CD4-positive, alpha-beta memory T cell (primary cell): ENCODE results near the gene PLA2G2F. TPM values are rescaled to one million over a fixed set of nuclear protein-coding genes. Genes with fewer than 3 reads are reported as not detected.

ENCODE experiments used
- CTCF ChIA-PET: fragments of 350-600 bp; sonication (Branson Sonifier 250); formaldehyde crosslinking; loops from one replicate; lab custom pipeline; 2021; ENCODE audit warnings: inconsistent platforms; ENCODE audit not compliant: partially characterized antibody; lab: Charles Lee
- POLR2A ChIA-PET: fragments of 350-600 bp; sonication (Branson Sonifier 250); formaldehyde crosslinking; loops from one replicate; lab custom pipeline; 2021; ENCODE audit not compliant: partially characterized antibody; lab: Charles Lee
- DNase-seq, 5 donors: peaks; one replicate each; pipeline versions ENCODE4 v3.0.0 to v3.0.0-alpha.2; 2020 to 2022; ENCODE audit warnings: mixed read lengths in 1 of 5
- H3K27ac ChIP-seq: one replicate; pipeline ENCODE4 v1.7.0; 2013; ENCODE audit warnings: low read depth, low read length
- H3K27me3 ChIP-seq: 2 replicates; pipeline ENCODE4 v1.7.0; 2013; ENCODE audit warnings: mild to moderate bottlenecking, low read length, moderate library complexity; ENCODE audit not compliant: insufficient read depth
- H3K36me3 ChIP-seq: 2 replicates; pipeline ENCODE4 v1.7.0; 2013; ENCODE audit warnings: mild to moderate bottlenecking, low read length, moderate library complexity; ENCODE audit not compliant: insufficient read depth
- H3K4me1 ChIP-seq: 2 replicates; pipeline ENCODE4 v1.7.0; 2013; ENCODE audit warnings: mild to moderate bottlenecking, low read length, moderate library complexity; ENCODE audit not compliant: insufficient read depth
- H3K4me3 ChIP-seq, 2 donors: one replicate each; pipeline ENCODE4 v1.7.0; 2013; ENCODE audit warnings: low read length in 2 of 2, mild to moderate bottlenecking in 1 of 2
- H3K9me3 ChIP-seq, 2 donors: one replicate each; pipeline ENCODE4 v1.7.0; 2013; ENCODE audit warnings: low read length in 2 of 2, control low read depth in 1 of 2; ENCODE audit not compliant: control insufficient read depth in 1 of 2
- H3K27ac Mint-ChIP-seq, 7 donors: one replicate each; pipeline ENCODE4 v1.8.0; 2020 to 2021; ENCODE audit warnings: mixed read lengths in 7 of 7, mild to moderate bottlenecking in 6 of 7, inconsistent platforms in 3 of 7, moderate library complexity in 3 of 7
- H3K27me3 Mint-ChIP-seq, 2 donors: one replicate each; pipeline ENCODE4 v1.8.0; 2020 to 2021; ENCODE audit warnings: mixed read lengths in 2 of 2
- H3K36me3 Mint-ChIP-seq, 2 donors: one replicate each; pipeline ENCODE4 v1.8.0; 2020 to 2021; ENCODE audit warnings: mixed read lengths in 2 of 2, inconsistent platforms in 1 of 2, mild to moderate bottlenecking in 1 of 2
- H3K4me1 Mint-ChIP-seq, 4 donors: one replicate each; pipeline ENCODE4 v1.8.0; 2020 to 2021; ENCODE audit warnings: mixed read lengths in 4 of 4, mild to moderate bottlenecking in 1 of 4
- H3K4me3 Mint-ChIP-seq, 8 donors: one replicate each; pipeline ENCODE4 v1.8.0; 2020 to 2021; ENCODE audit warnings: mixed read lengths in 8 of 8, mild to moderate bottlenecking in 7 of 8, moderate library complexity in 6 of 8, inconsistent platforms in 3 of 8
- H3K9me3 Mint-ChIP-seq, 8 donors: one replicate each; pipeline ENCODE4 v1.8.0; 2020 to 2021; ENCODE audit warnings: mixed read lengths in 8 of 8, mild to moderate bottlenecking in 5 of 8, inconsistent platforms in 3 of 8, moderate library complexity in 1 of 8
- intact Hi-C: fragments of 100-400 bp; cut with micrococcal nuclease; formaldehyde crosslinking; loops from one replicate; pipeline ENCODE4 v1.15.1; 2023
- polyA plus RNA-seq, 2 donors: library from polyadenylated mRNA; unstranded; fragments of 300-500 nt; fragmentation: Illumina TruSeq; gene quantifications; one replicate each; pipeline ENCODE4 v1.2.3, GENCODE V29; 2021
- total RNA-seq, 2 experiments: library from RNA; stranded (reverse); gene quantifications; one replicate each; pipeline ENCODE4 v1.2.3, GENCODE V29; 2021

The PLA2G2F gene
- total and polyA plus RNA-seq, 4 experiments from 2014 or later, result not detected

DNA sequence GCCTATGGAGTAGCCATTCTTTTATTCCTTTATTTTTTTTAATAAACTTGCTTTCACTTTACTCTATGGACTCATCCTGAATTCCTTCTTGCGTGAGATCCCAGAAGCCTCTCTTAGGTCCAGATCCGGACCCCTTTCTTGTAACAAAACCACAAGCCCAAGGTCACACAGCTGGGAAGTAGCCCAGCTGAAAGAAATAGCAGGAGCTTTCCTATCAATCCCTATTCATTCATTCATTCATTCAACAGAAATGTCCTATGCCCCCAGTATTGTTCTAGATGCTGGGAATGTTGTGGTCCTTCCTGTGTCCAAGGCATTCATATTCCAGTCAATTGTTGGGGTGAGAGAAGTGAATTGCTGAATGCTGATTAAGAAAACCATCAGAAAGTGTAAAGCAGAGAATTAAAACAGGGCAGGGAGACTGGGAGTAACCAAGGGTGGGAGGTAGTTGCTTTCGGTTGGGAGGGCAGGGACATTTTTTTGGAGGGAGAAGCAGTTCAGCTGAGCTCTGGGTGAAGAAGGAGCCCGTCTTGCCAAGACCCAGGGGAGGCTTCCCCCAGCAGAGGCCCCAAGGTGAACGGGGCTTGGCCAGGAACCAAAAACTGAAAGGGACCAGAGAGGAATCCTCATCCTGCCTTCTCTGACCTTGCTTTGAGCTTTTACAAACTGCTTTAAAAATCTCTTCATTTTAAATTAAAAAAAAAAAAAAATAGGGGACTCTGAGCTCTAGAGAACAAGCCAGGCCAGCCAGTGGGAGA is 30.6 kb upstream of the PLA2G2F start:
- Histone ChIP-seq H3K36me3 (no peaks in the 10 kb centered on the region), H3K4me1 (no peaks in the 10 kb centered on the region), H3K27me3 (no peaks in the 10 kb centered on the region), H3K27ac (no peak overlapping the region), H3K4me3 (no peak overlapping the region), H3K9me3 (no peaks in the 10 kb centered on the region)
- POLR2A ChIA-PET, result no interaction called here
- peaks cover 3 to 6% of the 10 kb centered on the region in 2 donors for H3K27me3 Mint-ChIP-seq
- H3K4me1 Mint-ChIP-seq, result no peaks in the 10 kb centered on the region
- CTCF ChIA-PET, result interaction anchor here (0.7 kb wide), 1 partner anchor 511 kb away, joined by 3 read pairs; no protein-coding TSS in a partner anchor
- DNase-seq, result no peak
- no peak overlapping the region for H3K4me3 Mint-ChIP-seq
- no peak overlapping the region for H3K27ac Mint-ChIP-seq
- no peaks in the 10 kb centered on the region for H3K36me3 Mint-ChIP-seq
- intact Hi-C loops, result no loop called here
- H3K9me3 Mint-ChIP-seq, result peaks cover 0 to 3% (median 0%) of the 10 kb centered on the region in 8 donors

DNA sequence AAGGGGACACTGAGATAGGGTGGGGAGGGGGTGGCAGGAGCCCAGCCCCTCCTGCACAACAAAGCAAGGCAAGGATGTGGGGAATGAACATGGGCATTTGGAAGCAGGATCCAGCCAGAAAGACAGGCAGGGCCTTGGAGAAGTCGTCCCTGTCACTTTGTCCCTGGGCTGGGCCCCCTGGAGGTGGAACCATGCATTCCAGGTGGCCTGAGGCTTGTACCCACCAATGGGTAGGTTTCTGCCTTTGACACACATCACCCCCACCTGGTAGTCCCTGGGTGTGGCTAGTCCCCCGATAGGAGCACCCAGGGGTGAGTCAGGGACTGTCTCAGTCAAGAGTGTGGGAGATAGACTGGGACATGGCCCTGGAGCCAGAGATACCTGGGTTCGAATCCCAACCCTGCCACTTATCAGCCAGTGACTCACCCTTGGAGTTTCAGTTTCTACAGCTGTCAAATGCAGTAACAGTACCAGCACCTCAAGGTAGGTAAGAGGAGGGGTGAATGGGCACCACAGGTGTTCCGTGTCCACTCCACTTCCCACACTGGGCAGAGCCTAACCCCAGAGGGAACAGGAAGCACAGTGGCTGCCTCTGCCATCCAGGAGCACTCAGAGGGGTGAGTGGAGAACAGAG is 29.8 kb upstream of the PLA2G2F start:
- Histone ChIP-seq H3K4me3 (no peak overlapping the region), H3K27ac (no peak overlapping the region), H3K4me1 (no peaks in the 10 kb centered on the region), H3K27me3 (no peaks in the 10 kb centered on the region), H3K9me3 (no peaks in the 10 kb centered on the region), H3K36me3 (no peaks in the 10 kb centered on the region)
- ChIA-PET CTCF (no interaction called here), POLR2A (no interaction called here)
- Mint-ChIP-seq H3K9me3 (peaks cover 0 to 3% (median 0%) of the 10 kb centered on the region in 8 donors), H3K4me3 (no peak overlapping the region), H3K27me3 (peaks cover 4 to 6% of the 10 kb centered on the region in 2 donors), H3K4me1 (no peaks in the 10 kb centered on the region), H3K36me3 (no peaks in the 10 kb centered on the region), H3K27ac (no peak overlapping the region)
- DNase-seq, result no peak
- intact Hi-C loops, result no loop called here

DNA sequence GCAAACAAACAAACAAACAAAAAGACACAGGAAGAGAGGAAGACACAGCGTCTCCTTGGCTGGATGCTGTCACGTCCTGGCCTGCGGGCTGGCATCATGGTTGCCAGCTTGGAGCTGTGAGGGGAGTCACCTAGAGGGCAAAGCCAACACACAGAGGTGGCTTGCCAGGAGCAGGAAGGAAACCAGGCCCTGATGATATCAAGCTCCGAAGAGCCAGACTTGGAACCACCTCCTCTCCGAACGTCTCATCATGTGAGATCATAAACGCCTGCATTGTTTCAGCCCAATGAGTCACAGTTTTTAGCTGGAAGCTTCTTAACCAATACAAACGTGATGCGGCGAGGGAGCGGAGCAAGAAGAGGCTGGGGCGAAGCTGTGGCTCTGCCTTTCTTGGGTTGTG is 28.4 kb upstream of the PLA2G2F start:
- no peak for DNase-seq
- Histone ChIP-seq H3K36me3 (no peaks in the 10 kb centered on the region), H3K27ac (no peak overlapping the region), H3K27me3 (no peaks in the 10 kb centered on the region), H3K4me1 (no peaks in the 10 kb centered on the region), H3K9me3 (no peaks in the 10 kb centered on the region), H3K4me3 (no peak overlapping the region)
- H3K4me3 Mint-ChIP-seq, result no peak overlapping the region
- no peak overlapping the region for H3K27ac Mint-ChIP-seq
- no peaks in the 10 kb centered on the region for H3K4me1 Mint-ChIP-seq
- H3K27me3 Mint-ChIP-seq, result peaks cover 6 to 8% of the 10 kb centered on the region in 2 donors
- no peaks in the 10 kb centered on the region for H3K9me3 Mint-ChIP-seq
- POLR2A ChIA-PET, result no interaction called here
- no peaks in the 10 kb centered on the region for H3K36me3 Mint-ChIP-seq
- CTCF ChIA-PET, result no interaction called here
- intact Hi-C loops, result no loop called here

DNA sequence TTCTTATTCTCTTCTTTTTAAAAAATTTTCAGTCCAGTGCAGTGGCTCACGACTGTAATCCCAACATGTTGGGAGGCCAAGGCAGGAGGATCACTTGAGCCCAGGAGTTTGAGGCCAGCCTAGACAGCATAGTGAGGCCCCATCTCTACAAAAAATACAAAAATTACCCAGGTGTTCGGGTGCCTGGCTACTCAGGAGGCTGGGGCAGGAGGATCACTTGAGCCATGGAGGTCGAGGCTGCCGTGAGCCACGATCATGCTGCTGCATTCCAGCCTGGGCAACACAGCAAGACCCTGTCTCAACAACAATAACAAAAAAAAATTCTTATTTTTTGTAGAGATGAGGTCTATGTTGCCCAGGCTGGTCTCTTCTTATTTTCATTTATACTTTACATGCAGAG is 27.7 kb upstream of the PLA2G2F start:
- Mint-ChIP-seq H3K9me3 (no peaks in the 10 kb centered on the region), H3K4me1 (no peaks in the 10 kb centered on the region), H3K27me3 (peaks cover 6 to 12% of the 10 kb centered on the region in 2 donors), H3K4me3 (no peak overlapping the region), H3K27ac (no peak overlapping the region), H3K36me3 (no peaks in the 10 kb centered on the region)
- intact Hi-C loops, result no loop called here
- no peaks in the 10 kb centered on the region for H3K9me3 ChIP-seq
- CTCF ChIA-PET, result no interaction called here
- no peaks in the 10 kb centered on the region for H3K4me1 ChIP-seq
- H3K36me3 ChIP-seq, result no peaks in the 10 kb centered on the region
- no peak overlapping the region for H3K4me3 ChIP-seq
- no peak overlapping the region for H3K27ac ChIP-seq
- no peaks in the 10 kb centered on the region for H3K27me3 ChIP-seq
- POLR2A ChIA-PET, result no interaction called here
- no peak for DNase-seq

DNA sequence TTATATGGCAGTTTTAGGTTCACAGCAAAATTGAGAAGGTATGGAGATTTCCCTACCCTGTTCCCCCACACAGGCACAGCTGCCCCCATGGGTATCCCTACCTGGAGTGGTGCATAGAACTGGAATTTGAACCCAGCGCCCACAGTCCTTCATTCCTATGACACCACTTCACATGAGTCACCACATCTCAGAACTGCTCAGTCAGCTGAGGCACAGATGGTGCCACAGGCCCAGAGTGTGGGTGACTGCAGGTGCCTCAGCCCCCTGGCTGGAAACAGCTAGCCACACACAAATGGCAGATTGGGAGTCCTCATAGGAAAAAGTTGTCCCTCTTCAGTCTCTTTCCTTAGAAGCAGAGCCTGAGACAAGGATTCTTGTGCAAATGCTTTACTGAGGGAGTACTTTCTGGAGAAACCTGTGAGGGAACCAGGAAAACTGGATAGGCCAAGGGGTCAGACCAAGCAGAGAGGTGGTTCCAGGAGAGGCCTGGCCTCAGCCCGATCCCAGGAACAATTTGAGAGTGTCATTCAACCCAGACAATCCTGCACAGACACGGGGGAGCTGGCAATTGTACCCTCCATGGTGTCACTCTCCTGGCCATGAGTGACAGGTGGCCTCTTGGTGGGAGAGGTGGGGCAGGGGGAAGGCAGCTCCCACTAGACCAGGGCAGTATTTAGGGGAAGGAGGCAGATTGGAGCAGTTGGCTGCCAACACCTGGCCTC is 26.7 kb upstream of the PLA2G2F start:
- Histone ChIP-seq H3K36me3 (no peaks in the 10 kb centered on the region), H3K9me3 (no peaks in the 10 kb centered on the region), H3K27me3 (no peaks in the 10 kb centered on the region), H3K4me1 (no peaks in the 10 kb centered on the region), H3K27ac (no peak overlapping the region), H3K4me3 (no peak overlapping the region)
- Mint-ChIP-seq H3K27me3 (peaks cover 8 to 17% of the 10 kb centered on the region in 2 donors), H3K36me3 (no peaks in the 10 kb centered on the region), H3K4me3 (no peak overlapping the region), H3K4me1 (no peaks in the 10 kb centered on the region), H3K9me3 (no peaks in the 10 kb centered on the region), H3K27ac (no peak overlapping the region)
- no peak for DNase-seq
- CTCF ChIA-PET, result no interaction called here
- POLR2A ChIA-PET, result no interaction called here
- intact Hi-C loops, result no loop called here

DNA sequence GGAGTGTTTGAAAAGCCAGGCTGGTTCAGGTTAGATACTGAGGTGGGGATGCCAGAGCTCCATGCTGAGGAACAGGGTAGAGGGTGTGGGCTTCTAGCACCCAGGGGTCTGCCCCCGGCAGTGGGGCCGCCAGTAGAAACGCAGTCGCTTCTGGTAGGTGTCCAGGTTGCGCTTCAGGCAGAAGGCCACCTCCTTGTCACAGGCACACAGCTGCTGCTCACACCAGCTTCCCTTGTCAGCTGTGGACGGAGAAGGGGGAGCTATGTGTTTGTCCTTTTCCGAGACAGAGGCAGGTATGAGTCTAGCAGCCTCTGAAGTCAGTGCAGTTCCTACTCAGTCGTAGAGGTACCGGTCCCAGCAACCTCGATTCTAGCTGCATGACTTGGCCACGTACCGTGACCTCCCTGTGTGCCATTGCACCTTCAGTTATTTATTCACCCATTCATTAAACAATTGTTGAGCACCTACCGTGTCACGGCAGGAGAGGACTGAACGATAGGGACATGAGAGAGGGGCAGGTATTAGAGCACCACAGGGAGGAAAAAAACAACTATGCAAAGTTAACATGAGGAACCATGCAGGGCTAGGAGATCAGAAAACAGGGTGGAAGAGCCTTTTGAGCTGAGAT is 25.0 kb upstream of the PLA2G2F start:
- Histone ChIP-seq H3K36me3 (no peaks in the 10 kb centered on the region), H3K4me3 (no peak overlapping the region), H3K4me1 (no peaks in the 10 kb centered on the region), H3K27me3 (no peaks in the 10 kb centered on the region), H3K27ac (no peak overlapping the region), H3K9me3 (no peaks in the 10 kb centered on the region)
- ChIA-PET CTCF (no interaction called here), POLR2A (no interaction called here)
- no peak overlapping the region for H3K4me3 Mint-ChIP-seq
- intact Hi-C loops, result no loop called here
- no peaks in the 10 kb centered on the region for H3K36me3 Mint-ChIP-seq
- H3K27me3 Mint-ChIP-seq, result peaks cover 8 to 24% of the 10 kb centered on the region in 2 donors
- DNase-seq, result no peak
- no peak overlapping the region for H3K27ac Mint-ChIP-seq
- H3K4me1 Mint-ChIP-seq, result no peaks in the 10 kb centered on the region
- H3K9me3 Mint-ChIP-seq, result no peaks in the 10 kb centered on the region

DNA sequence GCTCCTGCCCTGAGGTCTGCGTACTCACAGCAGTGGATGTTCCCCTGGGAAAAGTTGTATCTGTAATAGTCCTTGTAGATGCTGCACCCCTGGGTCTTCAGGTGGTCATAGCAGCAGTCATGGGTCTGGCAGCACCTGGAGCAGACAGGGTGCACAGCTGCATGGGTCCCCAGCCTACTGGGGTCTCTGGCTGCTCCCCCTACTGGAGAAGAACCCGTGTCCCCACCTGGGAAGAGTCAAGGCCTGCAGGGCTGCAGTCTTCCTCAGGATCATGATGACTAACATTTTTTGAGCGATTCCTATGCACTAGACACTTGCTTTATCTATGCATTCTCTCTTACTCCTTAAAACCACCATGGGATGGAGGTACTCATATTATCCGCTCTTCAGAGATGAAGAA is 23.6 kb upstream of the PLA2G2F start:
- ChIA-PET POLR2A (no interaction called here), CTCF (no interaction called here)
- H3K27me3 Mint-ChIP-seq, result peaks cover 10 to 29% of the 10 kb centered on the region in 2 donors
- intact Hi-C loops, result no loop called here
- H3K4me3 Mint-ChIP-seq, result no peak overlapping the region
- no peaks in the 10 kb centered on the region for H3K36me3 Mint-ChIP-seq
- no peaks in the 10 kb centered on the region for H3K4me1 Mint-ChIP-seq
- no peak overlapping the region for H3K27ac ChIP-seq
- H3K36me3 ChIP-seq, result no peaks in the 10 kb centered on the region
- no peak for DNase-seq
- no peak overlapping the region for H3K27ac Mint-ChIP-seq
- no peaks in the 10 kb centered on the region for H3K27me3 ChIP-seq
- no peaks in the 10 kb centered on the region for H3K9me3 ChIP-seq
- no peaks in the 10 kb centered on the region for H3K4me1 ChIP-seq
- H3K4me3 ChIP-seq, result no peak overlapping the region
- H3K9me3 Mint-ChIP-seq, result no peaks in the 10 kb centered on the region
